OCI-LY1 (cell line): ENCODE results near the gene BEAN1.

Experiments
- H2AFZ ChIP-seq: fragments of 200-600 bp; sonication (generic), shearing (Covaris generic); 2 replicates; pipeline ENCODE4 v1.6.0; 2014; ENCODE audit warnings: antibody characterized with exemption, mild to moderate bottlenecking, low read length
- H3F3A ChIP-seq: fragments of 200-600 bp; sonication (generic), shearing (Covaris generic); 2 replicates; pipeline ENCODE4 v1.6.0; 2014; ENCODE audit warnings: mild to moderate bottlenecking, antibody characterized with exemption, low read length, moderate library complexity; ENCODE audit not compliant: insufficient read depth
- H3K27ac ChIP-seq: fragments of 200-600 bp; sonication (generic); 2 replicates; pipeline ENCODE4 v1.5.1; 2014; ENCODE audit warnings: low read length, mixed run types, mild to moderate bottlenecking, low read depth; ENCODE audit not compliant: poor library complexity, severe bottlenecking
- H3K27me3 ChIP-seq: fragments of 200-600 bp; sonication (generic); 2 replicates; pipeline ENCODE4 v1.6.0; 2014; ENCODE audit warnings: antibody characterized with exemption, mild to moderate bottlenecking, low read length, moderate library complexity; ENCODE audit not compliant: insufficient read depth
- H3K36me3 ChIP-seq: fragments of 200-600 bp; sonication (generic); 2 replicates; pipeline ENCODE4 v1.6.1; 2014; ENCODE audit warnings: mild to moderate bottlenecking, antibody characterized with exemption, low read length, moderate library complexity, mixed read lengths; ENCODE audit not compliant: insufficient read depth
- H3K4me1 ChIP-seq: fragments of 200-600 bp; sonication (generic); 2 replicates; pipeline ENCODE4 v1.5.1; 2014; ENCODE audit warnings: mild to moderate bottlenecking, low read length, moderate library complexity; ENCODE audit not compliant: insufficient read depth, severe bottlenecking
- H3K4me2 ChIP-seq: fragments of 200-600 bp; sonication (generic), shearing (Covaris generic); 2 replicates; pipeline ENCODE4 v1.6.1; 2014; ENCODE audit warnings: low read length
- H3K4me3 ChIP-seq: fragments of 200-600 bp; sonication (generic); 2 replicates; pipeline ENCODE4 v1.5.1; 2014; ENCODE audit warnings: low read length, low read depth, mild to moderate bottlenecking, mixed read lengths; ENCODE audit not compliant: poor library complexity, severe bottlenecking
- H3K79me2 ChIP-seq: fragments of 200-600 bp; shearing (Covaris generic); 2 replicates; pipeline ENCODE4 v1.6.1; 2016; ENCODE audit warnings: mixed run types, low read length, mixed read lengths; ENCODE audit not compliant: insufficient read depth
- H3K9ac ChIP-seq: fragments of 200-600 bp; sonication (generic), shearing (Covaris generic); 2 replicates; pipeline ENCODE4 v1.6.1; 2014; ENCODE audit warnings: mild to moderate bottlenecking, low read length, mixed read lengths
- H3K9me2 ChIP-seq: fragments of 200-600 bp; sonication (generic), shearing (Covaris generic); 2 replicates; pipeline ENCODE4 v1.6.1; 2014; ENCODE audit warnings: low read depth, mild to moderate bottlenecking, low read length, mixed read lengths
- H3K9me3 ChIP-seq: fragments of 200-600 bp; shearing (Covaris generic); 2 replicates; pipeline ENCODE4 v1.6.1; 2014; ENCODE audit warnings: low read length, mixed read lengths
- H4K20me1 ChIP-seq: fragments of 200-600 bp; sonication (generic), shearing (Covaris generic); 2 replicates; pipeline ENCODE4 v1.6.0; 2016; ENCODE audit warnings: mild to moderate bottlenecking, low read length; ENCODE audit not compliant: insufficient read depth
- CTCF ChIP-seq: fragments of 200-600 bp; sonication (generic), shearing (Covaris generic); IDR thresholded peaks from 2 replicates; pipeline ENCODE4 v1.5.1; 2017; ENCODE audit warnings: mild to moderate bottlenecking, antibody characterized with exemption, low read length, moderate library complexity, mixed read lengths
- EZH2 ChIP-seq: fragments of 200-600 bp; sonication (generic), shearing (Covaris generic); IDR thresholded peaks from 2 replicates; pipeline ENCODE4 v1.8.0; 2017; ENCODE audit warnings: borderline replicate concordance, mixed run types, mild to moderate bottlenecking, antibody characterized with exemption, low read length, moderate library complexity, mixed read lengths

The BEAN1 gene

GRCh38 chr16:66478733-66479511 lies 51.8 kb downstream of the BEAN1 start:
- Histone ChIP-seq H3K79me2 (no peaks in the 10 kb centered on the region), H3K27me3 (no peaks in the 10 kb centered on the region), H3K36me3 (no peaks in the 10 kb centered on the region), H3F3A (no peaks in the 10 kb centered on the region), H3K9me3 (no peaks in the 10 kb centered on the region), H2AFZ (no peak overlapping the region), H4K20me1 (no peaks in the 10 kb centered on the region), H3K4me1 (peaks cover 7% of the 10 kb centered on the region), H3K4me3 (no peak overlapping the region), H3K27ac (no peak overlapping the region), H3K9me2 (no peaks in the 10 kb centered on the region), H3K9ac (no peak overlapping the region), H3K4me2 (no peak overlapping the region)
- TF ChIP-seq EZH2: no peak
- peak; percentile 83 for TF ChIP-seq CTCF

GRCh38 chr16:66479661-66480264 lies 52.7 kb downstream of the BEAN1 start:
- Histone ChIP-seq H2AFZ (no peak overlapping the region), H4K20me1 (no peaks in the 10 kb centered on the region), H3F3A (no peaks in the 10 kb centered on the region), H3K4me2 (no peak overlapping the region), H3K9me3 (no peaks in the 10 kb centered on the region), H3K36me3 (no peaks in the 10 kb centered on the region), H3K27me3 (no peaks in the 10 kb centered on the region), H3K4me3 (no peak overlapping the region), H3K9ac (no peak overlapping the region), H3K27ac (no peak overlapping the region), H3K4me1 (peaks cover 7% of the 10 kb centered on the region), H3K79me2 (no peaks in the 10 kb centered on the region), H3K9me2 (no peaks in the 10 kb centered on the region)
- TF ChIP-seq EZH2 (no peak), CTCF (no peak)

GRCh38 chr16:66480265-66481080 lies 53.4 kb downstream of the BEAN1 start:
- Histone ChIP-seq H3F3A (no peaks in the 10 kb centered on the region), H3K36me3 (no peaks in the 10 kb centered on the region), H3K4me1 (peaks cover 7% of the 10 kb centered on the region), H3K4me3 (no peak overlapping the region), H2AFZ (no peak overlapping the region), H3K27me3 (no peaks in the 10 kb centered on the region), H3K27ac (no peak overlapping the region), H3K4me2 (no peak overlapping the region), H3K9me2 (no peaks in the 10 kb centered on the region), H4K20me1 (no peaks in the 10 kb centered on the region), H3K9me3 (no peaks in the 10 kb centered on the region), H3K79me2 (no peaks in the 10 kb centered on the region), H3K9ac (no peak overlapping the region)
- TF ChIP-seq EZH2: no peak
